ENCODE results near the gene ADAM23.

Gene ADAM23

GRCh38 chr2:206442474-206442832 is 879 bp upstream of the ADAM23 start:
- no peak for DNase-seq (ENCODE audit: low read depth, low spot score)

- DNase-seq (ENCODE audit: low read depth, low spot score): no peak
These were observed 599 bp downstream of the ADAM23 start for GRCh38 chr2:206443735-206444527.

GRCh38 chr2:206445948-206446347 is 2.6 kb downstream of the ADAM23 start:
- DNase-seq (ENCODE audit: low read depth, low spot score): no peak

GRCh38 chr2:206452242-206452641 is 8.9 kb downstream of the ADAM23 start:
- DNase-seq (ENCODE audit: low read depth, low spot score): no peak

GRCh38 chr2:206452750-206453149 is 9.4 kb downstream of the ADAM23 start:
- DNase-seq (ENCODE audit: low read depth, low spot score): no peak

- no peak for DNase-seq (ENCODE audit: low read depth, low spot score)
These were observed 12.9 kb downstream of the ADAM23 start for GRCh38 chr2:206456078-206456754.

GRCh38 chr2:206457188-206457634 is 13.9 kb downstream of the ADAM23 start:
- no peak for DNase-seq (ENCODE audit: low read depth, low spot score)

GRCh38 chr2:206462240-206462854 is 19.0 kb downstream of the ADAM23 start:
- DNase-seq (ENCODE audit: low read depth, low spot score): no peak

- no peak for DNase-seq (ENCODE audit: low read depth, low spot score)
These were observed 20.4 kb downstream of the ADAM23 start for GRCh38 chr2:206463685-206464084.

- no peak for DNase-seq (ENCODE audit: low read depth, low spot score)
These were observed 21.3 kb downstream of the ADAM23 start for GRCh38 chr2:206464597-206464996.

GRCh38 chr2:206471524-206472062 is 28.3 kb downstream of the ADAM23 start:
- DNase-seq (ENCODE audit: low read depth, low spot score): no peak

- no peak for DNase-seq (ENCODE audit: low read depth, low spot score)
These were observed 28.8 kb downstream of the ADAM23 start for GRCh38 chr2:206472094-206472493.

GRCh38 chr2:206474099-206474498 is 30.8 kb downstream of the ADAM23 start:
- DNase-seq (ENCODE audit: low read depth, low spot score): no peak

GRCh38 chr2:206477296-206477695 is 34.0 kb downstream of the ADAM23 start:
- DNase-seq (ENCODE audit: low read depth, low spot score): no peak

GRCh38 chr2:206478340-206478739 is 35.0 kb downstream of the ADAM23 start:
- DNase-seq (ENCODE audit: low read depth, low spot score): no peak

- DNase-seq (ENCODE audit: low read depth, low spot score): no peak
These were observed 36.8 kb downstream of the ADAM23 start for GRCh38 chr2:206480161-206480560.

GRCh38 chr2:206480620-206481019 is 37.3 kb downstream of the ADAM23 start:
- no peak for DNase-seq (ENCODE audit: low read depth, low spot score)

- DNase-seq (ENCODE audit: low read depth, low spot score): no peak
These were observed 37.7 kb downstream of the ADAM23 start for GRCh38 chr2:206481056-206481455.

GRCh38 chr2:206482123-206482522 is 38.8 kb downstream of the ADAM23 start:
- no peak for DNase-seq (ENCODE audit: low read depth, low spot score)

- DNase-seq (ENCODE audit: low read depth, low spot score): no peak
These were observed 39.3 kb downstream of the ADAM23 start for GRCh38 chr2:206482633-206483032.

- DNase-seq (ENCODE audit: low read depth, low spot score): no peak
These were observed 44.7 kb downstream of the ADAM23 start for GRCh38 chr2:206488053-206488452.

GRCh38 chr2:206488623-206489022 is 45.3 kb downstream of the ADAM23 start:
- DNase-seq (ENCODE audit: low read depth, low spot score): no peak

Data from brain pericyte (primary cell).